GM21423 (cell line): Measurements from ENCODE around the gene EEF1A2.
"Not testable (repeated sequence)": the region's sequence is repeated elsewhere in the genome, so short reads cannot be mapped to it uniquely, and the experiment has no call there.

ENCODE experiments used
- ATAC-seq: cut with Tn5 transposase; IDR thresholded peaks from one replicate; pipeline ENCODE4 v1.9.1; 2021; ENCODE audit warnings: mild to moderate bottlenecking, moderate library complexity; ENCODE audit not compliant: unreplicated experiment

Gene EEF1A2

GRCh38 chr20:63488315-63489251 is 10.3 kb downstream of the EEF1A2 start:
- ATAC-seq, result no peak

DNA sequence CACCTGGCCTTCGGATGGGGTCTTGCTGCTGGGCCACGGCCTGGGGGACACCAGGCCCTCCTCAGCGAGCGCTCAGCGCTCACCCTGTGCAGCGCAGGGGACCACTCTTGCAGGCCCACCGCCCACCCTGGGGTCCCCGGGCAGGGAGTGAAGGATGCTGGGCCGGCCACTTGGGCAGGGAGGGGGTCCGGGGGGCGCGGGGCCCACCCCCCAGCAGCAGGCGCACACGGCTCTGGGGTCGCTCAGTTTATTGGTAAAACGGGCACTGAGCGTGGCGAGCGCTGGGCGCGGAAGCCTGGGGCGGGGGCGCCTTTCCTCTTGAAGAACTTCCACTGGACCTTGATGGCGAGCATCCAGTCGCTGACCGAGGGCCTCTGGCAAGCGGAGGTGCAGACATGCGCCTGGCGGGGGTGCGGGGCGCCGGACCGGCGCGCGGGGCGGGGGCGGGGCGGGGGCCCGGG is 11.1 kb downstream of the EEF1A2 start:
- no peak for ATAC-seq

DNA sequence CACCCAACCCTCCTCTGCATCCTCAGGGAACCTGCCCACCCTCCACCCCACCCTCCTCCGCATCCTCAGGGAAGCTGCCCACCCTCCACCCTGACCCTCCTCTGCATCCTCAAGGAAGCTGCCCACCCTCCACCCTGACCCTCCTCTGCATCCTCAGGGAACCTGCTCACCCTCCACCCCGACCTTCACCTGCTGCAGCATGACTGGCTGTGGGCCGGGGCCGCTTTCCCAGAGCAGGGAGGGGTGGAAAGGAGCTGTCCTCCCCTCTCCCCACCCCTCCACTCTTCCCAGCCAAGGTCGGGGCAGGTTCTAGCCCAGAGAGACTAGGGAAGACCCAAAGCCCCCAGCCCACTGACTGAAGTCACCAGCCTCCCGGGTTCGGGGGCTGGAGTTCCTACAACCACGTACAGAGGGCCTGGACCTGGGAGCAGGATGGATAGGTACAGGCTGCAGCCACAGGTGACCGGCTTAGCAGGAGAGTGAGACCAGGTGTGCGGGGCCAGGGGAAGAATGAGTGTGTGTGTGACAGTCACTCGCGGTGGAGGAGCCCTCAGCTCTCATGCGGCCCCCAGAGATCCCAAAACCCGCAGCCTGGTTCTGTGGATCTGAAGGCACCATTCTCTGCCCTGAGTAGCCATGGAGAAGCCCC is 11.6 kb downstream of the EEF1A2 start:
- no peak for ATAC-seq

- no peak for ATAC-seq
These were observed 12.5 kb downstream of the EEF1A2 start for GRCh38 chr20:63486300-63486855.

GRCh38 chr20:63484651-63485403 is 14.1 kb downstream of the EEF1A2 start:
- no peak for ATAC-seq

DNA sequence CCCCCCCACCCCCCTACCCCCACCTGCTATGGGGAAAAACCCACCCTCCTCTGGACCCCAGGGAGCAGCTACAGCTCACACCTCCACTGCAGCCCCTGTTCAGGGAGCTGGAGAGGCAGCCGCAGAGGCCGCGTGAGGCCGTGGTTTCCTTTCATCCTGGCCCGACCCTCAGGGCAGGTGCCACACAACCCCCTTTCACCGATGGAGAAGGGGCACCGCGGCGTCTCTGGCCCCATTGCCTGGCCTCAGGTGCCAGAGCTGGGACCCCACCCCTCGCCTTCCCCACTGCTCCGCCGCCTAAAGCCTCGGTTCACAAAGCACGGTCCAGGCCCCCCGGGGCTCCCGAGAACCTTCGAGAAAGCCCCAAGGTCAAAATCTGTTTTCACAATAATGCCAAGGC is 14.6 kb downstream of the EEF1A2 start:
- ATAC-seq, result no peak

GRCh38 chr20:63483834-63484233 is 15.0 kb downstream of the EEF1A2 start:
- ATAC-seq, result no peak

- ATAC-seq, result no peak
These were observed 16.8 kb downstream of the EEF1A2 start for GRCh38 chr20:63482021-63482587.

DNA sequence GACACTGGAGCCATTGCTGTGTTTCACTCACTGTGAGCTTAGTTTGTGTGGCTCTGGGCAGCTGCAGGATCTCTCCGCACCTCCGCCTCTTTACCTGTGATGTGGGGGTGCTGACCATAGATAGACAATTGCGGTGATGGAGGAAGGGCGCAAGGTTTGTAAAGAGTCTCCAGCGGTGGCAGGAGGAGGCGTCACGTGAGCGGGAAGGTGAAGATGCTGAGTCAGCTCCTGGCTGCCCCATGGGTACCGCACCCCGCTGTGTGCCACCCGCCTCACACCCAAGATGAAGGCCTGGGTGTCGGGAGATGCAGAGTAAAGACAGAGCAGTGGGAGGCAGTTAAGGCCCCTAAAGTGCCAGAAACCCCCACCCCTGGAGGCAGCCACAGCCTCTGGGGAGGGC is 17.4 kb downstream of the EEF1A2 start:
- no peak for ATAC-seq

GRCh38 chr20:63479695-63480419 is 19.0 kb downstream of the EEF1A2 start:
- ATAC-seq, result not testable (repeated sequence)

DNA sequence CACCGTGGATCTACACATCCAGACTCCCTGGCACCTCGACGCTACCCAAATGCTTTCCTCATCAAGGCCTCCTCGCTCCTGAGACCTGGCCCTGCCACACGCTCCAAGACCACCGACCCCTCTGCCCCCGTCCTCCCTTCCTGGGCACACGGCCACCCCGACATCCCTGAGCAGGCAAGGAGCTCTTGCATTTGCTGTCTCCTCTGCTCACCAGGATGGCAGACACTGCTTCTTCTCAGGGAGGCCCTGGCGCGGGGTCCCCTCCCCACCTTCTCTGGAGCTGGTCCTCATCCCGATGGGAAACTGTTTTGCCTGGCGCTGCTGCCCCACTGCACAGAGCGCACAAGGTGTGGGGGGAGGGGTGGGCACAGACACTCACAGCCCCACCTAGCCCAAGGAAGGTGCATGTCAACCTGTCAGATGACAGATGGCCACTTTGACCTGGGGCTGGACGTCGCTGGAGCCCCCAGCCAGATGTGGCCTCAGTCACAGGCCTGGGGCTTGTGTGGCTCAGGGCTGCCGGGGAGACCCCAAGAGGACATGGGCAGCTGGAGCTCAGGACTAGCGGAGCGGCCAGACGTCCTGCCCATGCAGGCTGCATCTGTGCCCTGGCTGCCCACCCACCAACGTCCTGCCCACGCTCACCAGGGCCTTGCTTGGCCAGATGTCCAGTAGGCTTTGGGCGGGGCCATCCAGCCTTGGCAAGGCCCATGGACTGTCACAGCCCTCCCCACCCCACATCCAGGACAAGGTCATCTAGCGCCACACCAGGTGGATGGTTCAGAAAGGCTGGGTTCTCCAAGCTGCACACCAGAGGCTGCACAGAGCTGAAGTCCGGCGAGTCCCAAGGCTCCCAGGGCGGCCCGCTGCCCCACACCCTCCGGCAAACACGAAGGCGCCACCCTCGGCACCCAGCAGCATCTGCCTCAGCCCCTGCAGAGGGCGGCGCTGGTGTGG is 20.3 kb downstream of the EEF1A2 start:
- no peak for ATAC-seq

GRCh38 chr20:63477944-63478343 is 20.9 kb downstream of the EEF1A2 start:
- ATAC-seq, result no peak

DNA sequence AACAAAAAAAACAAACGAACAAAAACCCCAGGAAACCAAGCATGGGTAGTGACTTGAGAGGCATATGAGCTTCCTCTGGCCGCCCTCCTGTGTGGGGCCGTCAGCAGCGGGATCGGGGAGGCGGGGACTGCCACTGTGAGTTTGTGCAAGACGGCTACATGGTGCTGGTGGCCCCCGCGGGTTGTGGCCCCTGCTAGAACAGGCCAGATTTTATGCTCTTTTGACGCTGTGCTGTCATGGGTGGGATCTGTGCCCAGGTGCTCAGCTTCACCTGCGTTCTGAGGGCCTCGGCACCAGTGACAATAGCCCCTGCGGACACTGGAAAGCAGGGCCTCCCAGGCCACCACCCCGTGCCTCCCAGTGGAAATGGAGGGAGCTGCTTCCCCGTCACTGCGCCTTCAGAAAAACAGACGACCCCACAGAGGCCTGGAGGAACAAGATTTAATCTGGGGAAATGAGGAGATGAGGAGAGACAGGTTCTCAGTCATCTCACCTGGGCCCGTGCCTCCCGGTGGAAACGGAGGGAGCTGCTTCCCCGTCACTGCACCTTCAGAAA is 21.7 kb downstream of the EEF1A2 start:
- ATAC-seq, result no peak

GRCh38 chr20:63475209-63475608 is 23.7 kb downstream of the EEF1A2 start:
- no peak for ATAC-seq

- ATAC-seq, result no peak
These were observed 25.1 kb downstream of the EEF1A2 start for GRCh38 chr20:63473555-63474449.

GRCh38 chr20:63472862-63473390 is 26.0 kb downstream of the EEF1A2 start:
- ATAC-seq, result no peak
